Activated CD8-positive, alpha-beta memory T cell treated with anti-CD3 and anti-CD28 coated beads, Interleukin-2, amount 10 ng/mL, durations not matched to agents 7 days and 5 days (primary cell): ENCODE measurements around the gene OSBPL9. TPM values are rescaled to one million over a fixed set of nuclear protein-coding genes. Genes with fewer than 3 reads are reported as not detected.

Experiments
- ATAC-seq: fragments of 150-1000 bp; cut with Tn5 transposase; one replicate; pipeline ENCODE4 v1.10.0; 2021; ENCODE audit warnings: moderate library complexity
- CTCF ChIA-PET: fragments of 350-600 bp; sonication (Branson Sonifier 250); formaldehyde crosslinking; loops from one replicate; lab custom pipeline; 2021; ENCODE audit warnings: antibody characterized with exemption; lab: Charles Lee
- DNase-seq: peaks from one replicate; pipeline ENCODE4 v3.0.0-alpha.2; 2020
- H3K27ac Mint-ChIP-seq: one replicate; pipeline ENCODE4 v1.8.0; 2021; ENCODE audit warnings: mild to moderate bottlenecking, mixed read lengths
- H3K27me3 Mint-ChIP-seq: one replicate; pipeline ENCODE4 v1.8.0; 2021; ENCODE audit warnings: mixed read lengths
- H3K36me3 Mint-ChIP-seq: one replicate; pipeline ENCODE4 v1.8.0; 2021; ENCODE audit warnings: mild to moderate bottlenecking, mixed read lengths
- H3K4me1 Mint-ChIP-seq: one replicate; pipeline ENCODE4 v1.8.0; 2021; ENCODE audit warnings: mixed read lengths
- H3K4me3 Mint-ChIP-seq: one replicate; pipeline ENCODE4 v1.8.0; 2021; ENCODE audit warnings: mild to moderate bottlenecking, moderate library complexity, mixed read lengths
- H3K9me3 Mint-ChIP-seq: one replicate; pipeline ENCODE4 v1.8.0; 2022; ENCODE audit warnings: low read depth, mixed read lengths
- total RNA-seq, 2 experiments: library from RNA; stranded (reverse); gene quantifications; one replicate each; pipeline ENCODE4 v1.2.3, GENCODE V29; 2021

OSBPL9 gene
- total RNA-seq, 2 experiments from 2014 or later: 46.5 to 48.5 TPM

GRCh38 chr1:51753969-51754368, 137.1 kb downstream of the OSBPL9 start:
- CTCF ChIA-PET: interaction anchor here (1.3 kb wide), 1 partner anchor 16 kb away, joined by 4 read pairs; no protein-coding TSS in a partner anchor
- ATAC-seq (no peak), DNase-seq (no peak)
- H3K4me3 Mint-ChIP-seq: no peak overlapping the region
- peaks cover 3% of the 10 kb centered on the region for H3K9me3 Mint-ChIP-seq
- no peak overlapping the region for H3K27ac Mint-ChIP-seq
- H3K27me3 Mint-ChIP-seq: no peaks in the 10 kb centered on the region
- peaks cover 39% of the 10 kb centered on the region for H3K36me3 Mint-ChIP-seq
- H3K4me1 Mint-ChIP-seq: peaks cover 12% of the 10 kb centered on the region

GRCh38 chr1:51754666-51755065, 137.8 kb downstream of the OSBPL9 start:
- Mint-ChIP-seq H3K27ac (no peak overlapping the region), H3K9me3 (peaks cover 3% of the 10 kb centered on the region), H3K36me3 (peaks cover 37% of the 10 kb centered on the region), H3K27me3 (no peaks in the 10 kb centered on the region), H3K4me3 (no peak overlapping the region), H3K4me1 (peaks cover 12% of the 10 kb centered on the region)
- CTCF ChIA-PET: no interaction called here
- ATAC-seq (no peak), DNase-seq (no peak)

GRCh38 chr1:51755437-51755836, 138.5 kb downstream of the OSBPL9 start:
- H3K27me3 Mint-ChIP-seq: no peaks in the 10 kb centered on the region
- DNase-seq (no peak), ATAC-seq (no peak)
- no peak overlapping the region for H3K27ac Mint-ChIP-seq
- CTCF ChIA-PET: interaction anchor here (1.4 kb wide), 1 partner anchor 14 kb away, joined by 4 read pairs; no protein-coding TSS in a partner anchor
- H3K36me3 Mint-ChIP-seq: peaks cover 37% of the 10 kb centered on the region
- H3K4me3 Mint-ChIP-seq: no peak overlapping the region
- peaks cover 14% of the 10 kb centered on the region for H3K4me1 Mint-ChIP-seq
- peaks cover 3% of the 10 kb centered on the region for H3K9me3 Mint-ChIP-seq

GRCh38 chr1:51756290-51756689, 139.4 kb downstream of the OSBPL9 start:
- peaks cover 37% of the 10 kb centered on the region for H3K36me3 Mint-ChIP-seq
- peaks cover 3% of the 10 kb centered on the region for H3K9me3 Mint-ChIP-seq
- DNase-seq: no peak
- H3K4me1 Mint-ChIP-seq: peaks cover 18% of the 10 kb centered on the region
- no peak overlapping the region for H3K4me3 Mint-ChIP-seq
- no peak overlapping the region for H3K27ac Mint-ChIP-seq
- no peak for ATAC-seq
- CTCF ChIA-PET: interaction anchor here (0.6 to 1.4 kb wide), 3 partner anchors 12 to 557 kb away, joined by 3 to 4 read pairs (median 3); no protein-coding TSS in a partner anchor
- H3K27me3 Mint-ChIP-seq: no peaks in the 10 kb centered on the region

- CTCF ChIA-PET: no interaction called here
- peaks cover 20% of the 10 kb centered on the region for H3K4me1 Mint-ChIP-seq
- H3K36me3 Mint-ChIP-seq: peaks cover 29% of the 10 kb centered on the region
- H3K4me3 Mint-ChIP-seq: no peak overlapping the region
- no peak overlapping the region for H3K27ac Mint-ChIP-seq
- no peaks in the 10 kb centered on the region for H3K9me3 Mint-ChIP-seq
- no peak for DNase-seq
- ATAC-seq: no peak
- H3K27me3 Mint-ChIP-seq: no peaks in the 10 kb centered on the region
These were observed 141.4 kb downstream of the OSBPL9 start for GRCh38 chr1:51758310-51758709.

GRCh38 chr1:51760872-51761271, 144.0 kb downstream of the OSBPL9 start:
- Mint-ChIP-seq H3K4me1 (peaks cover 12% of the 10 kb centered on the region), H3K4me3 (no peak overlapping the region), H3K9me3 (no peaks in the 10 kb centered on the region), H3K36me3 (peaks cover 14% of the 10 kb centered on the region), H3K27ac (no peak overlapping the region), H3K27me3 (no peaks in the 10 kb centered on the region)
- DNase-seq: no peak
- ATAC-seq: no peak
- CTCF ChIA-PET: interaction anchor here (1.0 kb wide), 1 partner anchor 16 kb away, joined by 3 read pairs; no protein-coding TSS in a partner anchor

- Mint-ChIP-seq H3K27ac (no peak overlapping the region), H3K27me3 (no peaks in the 10 kb centered on the region), H3K36me3 (peaks cover 16% of the 10 kb centered on the region)
These were observed 144.5 kb downstream of the OSBPL9 start for GRCh38 chr1:51761351-51761750.

GRCh38 chr1:51768971-51769588, 152.2 kb downstream of the OSBPL9 start:
- H3K9me3 Mint-ChIP-seq: no peaks in the 10 kb centered on the region
- no peaks in the 10 kb centered on the region for H3K27me3 Mint-ChIP-seq
- H3K27ac Mint-ChIP-seq: no peak overlapping the region
- DNase-seq (no peak), ATAC-seq (peak; percentile 63)
- CTCF ChIA-PET: interaction anchor here (0.6 to 3.6 kb wide), 16 partner anchors 8 to 875 kb away, joined by 3 to 14 read pairs (median 4); no protein-coding TSS in a partner anchor
- peaks cover 25% of the 10 kb centered on the region for H3K36me3 Mint-ChIP-seq
- H3K4me3 Mint-ChIP-seq: no peak overlapping the region
- H3K4me1 Mint-ChIP-seq: peaks cover 2% of the 10 kb centered on the region

More at GRCh38 chr1:51761351-51761750, 144.5 kb downstream of the OSBPL9 start:
- DNase-seq: no peak
- CTCF ChIA-PET: interaction anchor here (1.0 kb wide), 1 partner anchor 16 kb away, joined by 3 read pairs; no protein-coding TSS in a partner anchor
- ATAC-seq: no peak
- no peaks in the 10 kb centered on the region for H3K9me3 Mint-ChIP-seq
- no peak overlapping the region for H3K4me3 Mint-ChIP-seq
- H3K4me1 Mint-ChIP-seq: peaks cover 11% of the 10 kb centered on the region

- H3K4me1 Mint-ChIP-seq: peaks cover 7% of the 10 kb centered on the region
- H3K9me3 Mint-ChIP-seq: no peaks in the 10 kb centered on the region
- H3K36me3 Mint-ChIP-seq: peaks cover 37% of the 10 kb centered on the region
- CTCF ChIA-PET: interaction anchor here (0.8 kb wide), 1 partner anchor 9 kb away, joined by 3 read pairs; no protein-coding TSS in a partner anchor
- no peak for DNase-seq
- no peak for ATAC-seq
- no peaks in the 10 kb centered on the region for H3K27me3 Mint-ChIP-seq
- no peak overlapping the region for H3K4me3 Mint-ChIP-seq
- H3K27ac Mint-ChIP-seq: no peak overlapping the region
These were observed 159.5 kb downstream of the OSBPL9 start for GRCh38 chr1:51776408-51776807.

GRCh38 chr1:51780927-51781326, 164.0 kb downstream of the OSBPL9 start:
- CTCF ChIA-PET: no interaction called here
- H3K36me3 Mint-ChIP-seq: peaks cover 32% of the 10 kb centered on the region
- DNase-seq: no peak
- H3K4me3 Mint-ChIP-seq: no peak overlapping the region
- no peak for ATAC-seq
- peaks cover 5% of the 10 kb centered on the region for H3K4me1 Mint-ChIP-seq
- H3K27ac Mint-ChIP-seq: no peak overlapping the region
- H3K9me3 Mint-ChIP-seq: no peaks in the 10 kb centered on the region
- no peaks in the 10 kb centered on the region for H3K27me3 Mint-ChIP-seq

- Mint-ChIP-seq H3K36me3 (peaks cover 44% of the 10 kb centered on the region), H3K27ac (no peak overlapping the region), H3K27me3 (no peaks in the 10 kb centered on the region), H3K9me3 (no peaks in the 10 kb centered on the region), H3K4me1 (no peaks in the 10 kb centered on the region), H3K4me3 (no peak overlapping the region)
- ATAC-seq: no peak
- CTCF ChIA-PET: no interaction called here
- DNase-seq: no peak
These were observed 168.1 kb downstream of the OSBPL9 start for GRCh38 chr1:51784997-51785421.

- Mint-ChIP-seq H3K36me3 (peaks cover 59% of the 10 kb centered on the region), H3K9me3 (no peaks in the 10 kb centered on the region), H3K4me1 (peaks cover 18% of the 10 kb centered on the region), H3K27ac (no peak overlapping the region), H3K4me3 (no peak overlapping the region), H3K27me3 (no peaks in the 10 kb centered on the region)
- no peak for DNase-seq
- CTCF ChIA-PET: no interaction called here
- no peak for ATAC-seq
These were observed 172.0 kb downstream of the OSBPL9 start for GRCh38 chr1:51788938-51789337.

- Mint-ChIP-seq H3K27me3 (no peaks in the 10 kb centered on the region), H3K36me3 (peaks cover 60% of the 10 kb centered on the region), H3K9me3 (no peaks in the 10 kb centered on the region), H3K27ac (no peak overlapping the region), H3K4me3 (no peak overlapping the region), H3K4me1 (peaks cover 20% of the 10 kb centered on the region)
- CTCF ChIA-PET: no interaction called here
- ATAC-seq (no peak), DNase-seq (no peak)
These were observed 172.4 kb downstream of the OSBPL9 start for GRCh38 chr1:51789342-51789741.

- ATAC-seq (no peak), DNase-seq (no peak)
- peaks cover 22% of the 10 kb centered on the region for H3K4me1 Mint-ChIP-seq
- CTCF ChIA-PET: interaction anchor here (0.7 to 1.4 kb wide), 2 partner anchors 13 to 17 kb away, joined by 3 to 4 read pairs; no protein-coding TSS in a partner anchor
- H3K27ac Mint-ChIP-seq: no peak overlapping the region
- no peak overlapping the region for H3K4me3 Mint-ChIP-seq
- H3K36me3 Mint-ChIP-seq: peaks cover 55% of the 10 kb centered on the region
- no peaks in the 10 kb centered on the region for H3K9me3 Mint-ChIP-seq
- H3K27me3 Mint-ChIP-seq: no peaks in the 10 kb centered on the region
These were observed 173.5 kb downstream of the OSBPL9 start for GRCh38 chr1:51790385-51790784.
